GM08714 (cell line): Measurements from ENCODE around the gene RGS19.

Experiments
- H3K4me3 ChIP-seq: fragments of 200-500 bp; sonication (Bioruptor generic); 2 replicates; pipeline ENCODE4 v1.5.1; 2014; ENCODE audit warnings: mild to moderate bottlenecking, low read length, inconsistent platforms
- ZNF274 ChIP-seq: IDR thresholded peaks from 2 replicates; pipeline ENCODE4 v1.6.1; 2012; ENCODE audit warnings: mild to moderate bottlenecking, low read depth, low read length

RGS19 gene

DNA sequence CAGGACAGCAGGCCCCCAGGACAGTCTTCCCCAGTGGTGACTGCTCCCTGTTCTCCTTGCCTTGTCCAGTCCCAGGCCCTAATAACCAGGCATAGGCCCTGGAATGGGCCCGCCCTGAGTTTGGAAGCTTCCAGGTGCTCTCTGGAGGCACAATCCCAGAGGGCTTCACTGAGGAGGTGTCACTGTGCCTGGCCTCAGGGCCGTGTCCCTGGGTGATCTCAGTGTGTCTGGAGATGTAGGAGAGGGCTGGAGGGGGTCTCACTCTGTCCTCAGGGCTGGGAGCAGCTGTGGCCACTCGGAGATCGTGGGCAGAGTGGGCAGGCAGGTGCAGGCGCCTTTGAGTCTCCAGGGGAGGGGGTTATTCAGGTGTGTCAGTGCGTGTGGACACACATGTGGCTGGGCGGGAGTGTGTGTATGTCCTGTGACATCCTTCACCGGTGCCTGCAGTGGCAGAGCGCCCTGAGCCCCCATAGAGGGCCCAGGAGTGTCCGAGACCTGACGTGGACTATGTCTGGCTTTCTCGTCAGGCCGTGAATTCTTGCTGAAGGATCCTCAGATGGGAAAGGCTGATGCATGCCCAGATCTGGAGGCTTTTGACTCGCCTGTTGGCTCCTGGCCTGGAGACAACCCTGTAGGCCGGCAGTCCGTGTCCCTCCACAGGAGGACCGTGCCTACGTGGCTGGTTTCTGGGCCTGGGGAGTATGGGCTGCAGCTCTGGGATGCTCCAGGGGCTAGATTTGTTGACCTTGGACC lies 33.5 kb upstream of the RGS19 start:
- H3K4me3 ChIP-seq: no peak overlapping the region
- TF ChIP-seq ZNF274: no peak

DNA sequence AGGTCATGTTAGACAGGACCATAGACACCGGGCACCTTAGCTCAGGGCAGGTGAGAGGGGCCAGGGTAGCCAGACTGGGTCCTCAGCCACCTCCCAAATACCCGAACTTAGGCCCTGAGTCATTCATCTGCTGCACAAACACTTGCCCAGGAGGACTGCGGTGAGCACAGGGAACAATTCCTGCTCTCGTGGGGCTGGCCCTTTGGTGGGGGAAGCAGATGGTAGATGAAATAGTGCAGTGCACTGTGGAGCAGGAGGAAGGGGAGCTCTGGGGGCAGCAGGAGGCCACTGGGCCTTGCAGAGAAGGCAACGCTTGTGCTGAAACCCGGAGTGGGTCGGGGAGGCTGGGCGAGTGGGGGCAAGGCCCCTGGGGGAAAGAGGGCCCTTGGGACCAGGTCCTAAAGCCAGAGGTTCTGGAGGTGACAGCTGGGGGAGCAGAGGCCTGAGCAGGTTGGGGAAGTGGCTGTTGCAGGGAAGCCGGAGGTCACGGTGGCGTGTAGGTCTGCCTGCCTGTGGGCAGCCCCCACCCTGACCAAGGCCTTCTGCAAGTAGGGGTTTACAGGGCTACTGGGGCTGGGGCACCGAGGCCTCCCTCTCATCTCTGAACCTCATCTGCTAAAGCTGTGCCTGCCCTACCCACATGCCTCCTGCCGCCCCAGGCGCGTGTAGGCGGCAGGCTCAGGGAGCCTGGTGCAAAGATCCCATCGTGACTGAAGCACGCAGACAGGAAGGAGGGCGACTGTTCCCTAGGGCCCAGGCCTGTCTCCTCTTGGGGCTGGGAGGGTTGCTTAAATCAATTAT lies 32.7 kb upstream of the RGS19 start:
- H3K4me3 ChIP-seq: no peak overlapping the region
- no peak for TF ChIP-seq ZNF274

DNA sequence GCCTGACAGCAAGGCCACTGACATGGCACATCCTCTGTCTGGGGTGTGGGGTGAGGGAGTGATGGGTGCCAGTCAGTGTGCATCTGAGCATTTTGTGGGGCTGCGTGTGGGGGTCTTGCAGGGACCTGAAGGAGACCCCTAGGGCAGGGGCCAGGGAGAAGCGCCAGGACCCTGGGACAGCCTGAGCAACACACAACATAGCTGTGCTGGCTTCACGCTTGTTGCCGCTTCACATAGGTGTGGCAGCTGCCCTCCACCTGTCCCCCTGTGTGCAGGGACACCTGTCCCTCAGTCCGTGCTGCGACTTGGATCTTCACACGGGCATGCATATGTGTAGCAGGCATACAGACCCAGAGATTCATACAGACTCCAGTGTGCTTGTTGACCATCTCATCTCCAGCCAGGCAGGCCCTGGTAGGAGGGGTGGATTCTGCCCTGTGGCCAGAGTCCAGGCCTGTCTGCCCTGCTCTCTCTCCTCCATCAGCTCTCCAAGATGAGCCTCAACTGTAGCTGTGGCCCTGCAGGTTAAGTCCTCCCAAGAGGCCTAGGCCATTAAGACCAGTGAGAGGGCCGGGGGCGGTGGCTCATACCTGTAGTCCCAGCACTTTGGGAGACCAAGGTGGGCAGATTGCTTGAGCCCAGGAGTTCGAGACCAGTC lies 31.2 kb upstream of the RGS19 start:
- no peak for TF ChIP-seq ZNF274
- no peak overlapping the region for H3K4me3 ChIP-seq

DNA sequence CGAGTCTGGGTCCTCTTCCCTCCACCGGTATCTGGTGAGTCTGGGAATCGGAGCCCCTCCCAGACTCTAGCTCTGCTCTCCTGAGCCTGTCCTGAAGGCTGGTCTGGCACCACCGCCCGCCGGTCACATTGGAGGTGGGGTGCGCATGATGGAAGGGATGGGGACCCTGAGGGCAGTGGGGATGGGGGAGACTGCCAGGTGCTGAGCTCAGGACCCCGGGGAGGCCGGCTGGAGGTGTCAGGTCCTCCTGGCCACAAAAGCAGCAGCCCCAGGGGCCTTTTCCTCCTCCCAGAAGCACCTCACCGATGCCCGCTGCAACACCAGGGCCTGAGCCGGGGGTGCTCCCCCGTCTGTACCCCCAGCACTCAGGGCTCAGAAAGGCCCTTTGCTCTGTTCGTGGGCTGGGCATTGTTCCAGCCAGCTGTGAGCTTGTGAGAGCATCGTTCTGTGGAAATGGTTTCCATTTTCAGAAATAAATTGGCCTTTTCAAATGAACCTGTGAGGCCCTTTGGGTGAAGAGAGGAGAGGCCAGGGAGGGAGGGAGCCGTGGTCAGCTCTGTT lies 30.6 kb upstream of the RGS19 start:
- TF ChIP-seq ZNF274: no peak
- no peak overlapping the region for H3K4me3 ChIP-seq

DNA sequence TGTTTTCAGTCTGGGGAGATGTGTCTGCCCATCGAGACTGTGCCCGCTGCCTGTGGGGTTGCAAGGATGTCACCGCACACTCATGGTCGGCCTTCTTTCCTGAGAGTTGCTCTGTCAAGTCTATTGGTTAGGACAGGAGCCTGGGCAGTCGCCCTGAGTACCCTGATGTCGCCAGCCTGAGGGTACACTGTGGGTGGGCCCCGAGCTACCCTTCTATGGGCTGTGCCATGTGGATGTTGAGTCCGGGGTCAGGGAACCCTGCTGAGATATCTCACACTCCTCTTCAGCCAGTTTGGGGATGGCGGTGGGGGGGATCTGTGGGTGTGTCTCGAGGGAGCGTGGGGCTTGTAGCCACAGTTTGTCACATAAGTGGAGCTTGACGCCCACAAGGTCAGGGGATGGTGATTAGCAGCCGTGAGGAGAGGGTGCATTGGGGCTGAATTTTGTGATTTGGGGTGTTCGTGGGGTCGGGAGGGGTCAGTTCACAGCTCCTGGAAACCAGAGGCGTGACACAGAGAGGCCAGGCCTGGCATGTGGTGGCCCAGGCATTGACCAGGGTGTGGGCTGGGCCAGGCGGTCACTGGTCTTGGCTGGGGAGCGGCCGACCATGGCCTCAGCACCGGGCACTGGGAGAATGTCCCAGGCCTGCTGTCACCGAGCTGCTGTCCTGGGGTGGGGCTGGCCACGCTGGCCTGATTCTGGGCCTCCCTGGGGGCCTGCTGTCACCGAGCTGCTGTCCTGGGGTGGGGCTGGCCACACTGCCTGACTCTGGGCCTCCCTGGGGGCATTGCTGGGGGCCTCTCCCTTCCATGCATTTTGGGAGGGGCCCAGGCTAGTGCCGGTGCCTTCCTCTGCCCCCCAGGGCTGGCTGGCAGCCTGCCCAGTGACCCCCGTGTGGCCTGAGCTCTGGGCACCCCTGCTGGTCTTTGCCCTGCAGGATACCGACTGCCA lies 29.7 kb upstream of the RGS19 start:
- H3K4me3 ChIP-seq: no peak overlapping the region
- TF ChIP-seq ZNF274: no peak

DNA sequence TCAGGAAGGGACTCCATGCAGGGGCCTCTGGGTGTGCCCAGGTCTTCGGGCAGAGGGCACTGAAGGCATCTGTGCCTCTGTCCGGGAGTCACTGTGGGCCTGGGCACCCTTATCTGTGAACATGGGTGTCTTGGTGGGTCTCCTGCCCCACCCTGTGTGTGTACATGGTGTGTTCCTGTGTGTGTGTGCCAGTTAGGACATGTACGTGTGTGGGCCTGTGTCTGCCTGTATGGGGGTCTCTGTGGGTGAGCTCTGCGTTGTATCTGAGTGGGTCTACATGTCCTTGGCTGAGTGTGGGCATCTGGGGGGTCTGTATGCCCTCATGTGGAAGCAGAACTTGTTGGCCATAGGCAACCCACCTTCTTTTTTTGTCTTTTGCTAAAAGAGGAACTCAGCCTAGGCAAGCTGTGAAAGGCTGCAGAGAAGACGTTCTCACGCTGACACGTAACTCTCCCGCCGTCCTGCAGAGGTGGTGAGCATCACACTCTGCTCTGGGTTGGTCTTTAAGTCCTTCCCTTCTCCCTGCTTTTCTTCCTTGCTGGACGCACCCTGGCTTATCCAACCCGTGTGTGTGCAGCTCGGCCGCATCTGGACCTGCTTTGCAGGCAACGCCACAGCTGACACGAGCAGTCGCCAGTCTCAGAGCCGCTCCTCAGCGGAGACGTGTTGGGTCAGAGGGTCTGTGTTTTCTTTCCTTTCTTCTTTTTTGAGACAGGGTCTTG lies 28.6 kb upstream of the RGS19 start:
- TF ChIP-seq ZNF274: no peak
- no peak overlapping the region for H3K4me3 ChIP-seq

DNA sequence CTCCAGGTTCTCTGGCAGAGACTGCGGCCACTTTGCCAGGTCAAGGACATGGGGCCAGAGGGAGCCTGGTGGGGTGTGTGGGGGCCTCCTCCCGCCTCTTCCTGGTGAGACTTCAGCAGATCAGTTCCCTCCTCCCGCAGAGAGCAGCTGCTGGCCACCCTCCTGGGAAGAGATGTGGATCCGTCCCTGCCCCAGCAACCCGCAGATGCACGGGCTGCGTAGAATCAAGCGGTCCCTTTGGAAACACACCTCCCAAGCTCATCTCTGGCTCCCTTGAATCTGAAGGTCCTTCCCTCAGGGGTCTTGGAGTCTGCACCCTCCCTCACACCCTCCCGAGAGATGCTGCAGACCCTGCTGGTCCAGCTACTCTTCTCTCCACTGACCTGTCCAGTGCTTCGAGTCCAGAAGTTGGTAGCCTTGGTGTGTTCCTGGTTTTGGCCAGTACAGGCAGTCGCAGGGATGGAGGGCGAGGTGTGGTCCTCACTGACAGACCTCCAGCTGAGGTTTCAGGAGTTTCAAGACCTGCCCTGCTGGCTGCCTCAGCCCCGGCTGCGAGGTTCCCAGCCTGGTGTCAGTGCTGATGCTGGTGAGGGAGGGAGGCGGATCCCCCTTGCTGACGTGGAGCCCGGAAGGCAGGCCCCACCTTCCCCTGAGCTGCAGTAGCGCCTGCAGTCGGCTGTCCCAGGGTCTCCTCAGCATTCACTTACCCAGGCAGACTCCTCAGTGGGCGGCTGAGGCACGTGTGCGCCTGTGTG lies 27.8 kb upstream of the RGS19 start, which contains the start of gene NPBWR2:
Gene NPBWR2, minus strand, starts transcription at position 585 of the 755 bp plus-strand sequence. CDS start 734 bp downstream, outside the sequence.
- no peak for TF ChIP-seq ZNF274
- H3K4me3 ChIP-seq: no peak within 1 kb of the TSS

DNA sequence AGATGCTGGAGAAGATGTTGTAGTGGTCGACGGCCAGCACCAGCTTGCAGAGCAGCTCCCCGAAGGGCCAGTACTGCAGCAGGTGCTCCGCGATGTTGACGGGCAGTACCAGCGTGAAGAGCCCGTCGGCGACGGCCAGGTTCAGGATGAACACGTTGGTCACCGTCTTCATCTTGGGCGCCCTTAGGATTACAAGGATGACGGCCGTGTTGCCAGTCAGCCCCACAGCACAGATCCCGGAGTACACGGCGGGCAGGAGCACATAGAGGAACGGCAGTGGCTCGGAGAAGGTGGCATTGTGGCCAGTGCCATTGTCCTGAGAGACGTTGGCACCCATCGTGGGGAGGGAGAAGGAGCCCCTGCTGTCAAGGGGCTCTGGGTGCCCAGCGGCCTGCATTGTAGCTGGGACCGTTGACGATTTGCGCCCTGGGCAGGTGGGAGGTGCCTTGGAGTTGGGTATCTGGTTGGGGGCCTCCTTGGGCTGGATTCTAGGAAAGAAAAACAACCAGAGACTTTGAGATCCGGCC lies 27.2 kb upstream of the RGS19 start:
- no peak overlapping the region for H3K4me3 ChIP-seq
- TF ChIP-seq ZNF274: no peak

DNA sequence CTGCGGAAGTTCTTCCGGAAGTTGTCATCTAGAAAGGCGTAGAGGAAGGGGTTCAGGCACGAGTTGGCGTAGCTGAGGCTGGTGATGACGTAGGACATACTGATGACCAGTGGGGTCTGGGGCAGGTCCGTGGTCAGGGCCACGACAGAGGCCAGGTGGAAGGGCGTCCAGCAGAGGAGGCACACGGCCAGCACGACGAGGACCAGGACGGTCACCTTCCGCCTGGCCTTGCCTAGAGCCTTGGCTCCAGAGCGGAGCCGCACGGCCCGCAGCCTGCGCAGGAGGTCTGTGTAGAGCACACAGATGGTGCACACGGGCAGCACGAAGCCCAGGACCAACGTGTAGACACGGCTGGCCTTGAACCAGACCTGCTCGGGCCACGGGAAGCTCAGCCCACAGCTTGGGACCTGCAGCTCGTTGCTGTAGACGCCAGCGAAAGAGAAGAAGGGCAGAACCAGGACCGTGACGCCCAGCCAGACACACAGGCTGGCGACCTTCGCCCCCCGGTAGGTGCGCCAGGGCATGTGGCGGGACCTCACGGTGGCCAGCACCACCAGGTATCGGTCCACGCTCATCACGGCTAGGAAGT lies 26.6 kb upstream of the RGS19 start:
- no peak for TF ChIP-seq ZNF274

DNA sequence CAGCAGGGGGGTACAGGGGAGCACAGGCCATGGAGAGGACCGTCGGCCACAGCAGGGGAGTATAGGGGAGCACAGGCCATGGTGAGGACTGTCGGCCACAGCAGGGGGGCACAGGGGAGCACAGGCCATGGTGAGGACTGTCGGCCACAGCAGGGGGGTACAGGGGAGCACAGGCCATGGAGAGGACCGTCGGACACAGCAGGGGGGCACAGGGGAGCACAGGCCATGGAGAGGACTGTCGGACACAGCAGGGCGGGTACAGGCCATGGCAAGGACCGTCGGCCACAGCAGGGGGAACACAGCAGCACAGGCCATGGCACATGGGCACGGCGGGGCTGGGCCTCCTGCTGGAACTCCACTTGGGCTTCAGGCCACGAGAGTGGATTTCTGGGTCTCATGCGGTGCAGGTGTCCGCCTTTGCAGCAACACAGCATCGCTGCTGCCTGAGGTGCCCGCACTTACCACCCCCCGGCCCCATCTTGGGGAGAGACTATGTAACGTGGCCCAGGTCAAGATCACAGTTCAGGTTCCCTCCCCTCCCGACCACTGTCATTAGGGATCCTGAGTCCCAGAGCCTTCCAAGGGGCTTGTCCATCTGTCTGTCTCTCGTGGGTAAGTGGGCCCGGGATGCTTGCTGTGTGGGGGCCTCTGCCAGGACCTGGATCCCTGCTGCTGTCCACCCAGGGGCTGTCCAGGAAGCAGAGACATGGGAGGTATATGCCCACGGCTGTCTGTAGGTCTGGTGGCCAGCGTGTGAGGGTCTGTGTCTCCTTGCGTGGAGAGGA lies 25.5 kb upstream of the RGS19 start:
- no peak for TF ChIP-seq ZNF274
- H3K4me3 ChIP-seq: no peak overlapping the region

More for the DNA sequence above, 26.6 kb upstream of the RGS19 start:
- H3K4me3 ChIP-seq: no peak overlapping the region
